Stimulated activated naive CD4-positive, alpha-beta T cell (primary cell): ENCODE measurements around the gene POLE.

Experiments used
- DNase-seq, 6 experiments: peaks; one replicate each; lab custom pipeline; 2025; lab: John Stamatoyannopoulos, UW

Gene POLE, protein sequence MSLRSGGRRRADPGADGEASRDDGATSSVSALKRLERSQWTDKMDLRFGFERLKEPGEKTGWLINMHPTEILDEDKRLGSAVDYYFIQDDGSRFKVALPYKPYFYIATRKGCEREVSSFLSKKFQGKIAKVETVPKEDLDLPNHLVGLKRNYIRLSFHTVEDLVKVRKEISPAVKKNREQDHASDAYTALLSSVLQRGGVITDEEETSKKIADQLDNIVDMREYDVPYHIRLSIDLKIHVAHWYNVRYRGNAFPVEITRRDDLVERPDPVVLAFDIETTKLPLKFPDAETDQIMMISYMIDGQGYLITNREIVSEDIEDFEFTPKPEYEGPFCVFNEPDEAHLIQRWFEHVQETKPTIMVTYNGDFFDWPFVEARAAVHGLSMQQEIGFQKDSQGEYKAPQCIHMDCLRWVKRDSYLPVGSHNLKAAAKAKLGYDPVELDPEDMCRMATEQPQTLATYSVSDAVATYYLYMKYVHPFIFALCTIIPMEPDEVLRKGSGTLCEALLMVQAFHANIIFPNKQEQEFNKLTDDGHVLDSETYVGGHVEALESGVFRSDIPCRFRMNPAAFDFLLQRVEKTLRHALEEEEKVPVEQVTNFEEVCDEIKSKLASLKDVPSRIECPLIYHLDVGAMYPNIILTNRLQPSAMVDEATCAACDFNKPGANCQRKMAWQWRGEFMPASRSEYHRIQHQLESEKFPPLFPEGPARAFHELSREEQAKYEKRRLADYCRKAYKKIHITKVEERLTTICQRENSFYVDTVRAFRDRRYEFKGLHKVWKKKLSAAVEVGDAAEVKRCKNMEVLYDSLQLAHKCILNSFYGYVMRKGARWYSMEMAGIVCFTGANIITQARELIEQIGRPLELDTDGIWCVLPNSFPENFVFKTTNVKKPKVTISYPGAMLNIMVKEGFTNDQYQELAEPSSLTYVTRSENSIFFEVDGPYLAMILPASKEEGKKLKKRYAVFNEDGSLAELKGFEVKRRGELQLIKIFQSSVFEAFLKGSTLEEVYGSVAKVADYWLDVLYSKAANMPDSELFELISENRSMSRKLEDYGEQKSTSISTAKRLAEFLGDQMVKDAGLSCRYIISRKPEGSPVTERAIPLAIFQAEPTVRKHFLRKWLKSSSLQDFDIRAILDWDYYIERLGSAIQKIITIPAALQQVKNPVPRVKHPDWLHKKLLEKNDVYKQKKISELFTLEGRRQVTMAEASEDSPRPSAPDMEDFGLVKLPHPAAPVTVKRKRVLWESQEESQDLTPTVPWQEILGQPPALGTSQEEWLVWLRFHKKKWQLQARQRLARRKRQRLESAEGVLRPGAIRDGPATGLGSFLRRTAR (N-terminal part only)

DNA sequence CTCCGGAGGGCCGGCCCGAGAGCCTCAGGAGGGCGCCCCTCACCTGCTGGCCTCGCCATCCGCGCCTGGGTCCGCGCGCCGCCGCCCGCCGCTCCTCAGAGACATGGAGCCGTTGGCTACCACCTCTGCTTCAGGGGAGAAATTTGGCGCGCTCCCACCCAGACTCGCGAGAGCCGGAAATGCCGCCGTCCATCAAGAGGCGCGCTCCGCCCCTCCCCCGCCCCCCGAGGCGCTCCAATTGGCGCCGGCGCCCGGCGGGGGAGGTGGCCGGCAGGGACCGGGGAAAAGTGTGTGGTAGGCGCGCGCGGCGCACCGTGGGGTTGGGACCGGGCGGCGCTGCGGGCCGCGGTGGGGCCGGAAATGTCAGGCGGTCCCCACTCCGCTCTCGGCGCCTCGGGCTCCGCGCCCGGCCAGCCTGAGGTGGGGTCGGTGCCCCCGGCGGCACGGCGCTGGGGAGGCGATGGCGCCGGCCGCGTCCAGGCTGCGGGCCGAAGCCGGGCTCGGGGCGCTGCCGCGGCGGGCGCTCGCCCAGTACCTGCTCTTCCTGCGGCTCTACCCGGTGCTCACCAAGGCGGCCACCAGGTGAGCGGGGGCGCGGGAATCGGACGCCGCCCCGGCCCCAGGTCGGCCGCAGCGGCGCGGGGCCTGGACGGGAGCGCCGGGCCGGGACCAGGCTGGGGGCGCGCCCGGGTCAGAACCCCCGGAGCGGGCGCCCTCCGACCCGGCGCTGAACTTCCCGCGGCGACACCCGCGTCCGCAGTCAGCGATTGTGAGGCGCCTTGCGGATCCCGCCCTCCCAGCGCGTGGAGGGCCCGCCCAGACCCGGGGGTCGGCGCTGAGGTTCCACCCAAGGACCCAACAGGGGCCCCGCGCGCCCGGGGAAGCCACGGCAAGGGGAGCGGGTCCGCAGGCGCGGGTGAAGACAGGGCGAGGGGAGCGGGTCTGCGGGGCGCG, at the start of gene POLE, which contains the start of gene PXMP2:
POLE (minus strand) TSS at position 132 of the 954 bp plus-strand sequence; CDS start at position 105, 27 bp downstream.
PXMP2 (plus strand) TSS at position 377 of the 954 bp plus-strand sequence; CDS start at position 461, 84 bp downstream.
- peak; percentile 83 to 94 (median 88) for DNase-seq

DNA sequence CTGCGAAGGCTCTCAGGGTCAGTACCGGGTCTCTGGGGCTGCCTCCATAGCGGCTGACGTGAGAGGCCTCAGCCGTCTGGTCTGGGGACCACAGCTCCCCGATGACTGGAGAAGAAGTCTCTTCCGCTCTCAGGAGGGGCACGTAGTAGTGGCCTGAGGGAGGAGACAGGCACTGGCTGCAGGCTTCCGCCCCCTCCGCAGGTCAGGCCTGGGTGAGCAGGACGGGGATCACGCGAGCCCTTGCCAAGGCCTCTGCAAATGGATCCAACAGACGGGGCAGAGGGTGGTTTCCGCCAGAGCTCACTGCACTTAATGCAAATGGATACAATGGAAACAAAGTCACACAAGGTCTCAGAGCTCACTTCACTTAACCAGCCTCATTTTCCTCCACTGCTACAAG, 49.8 kb upstream of the POLE start:
- DNase-seq = no peak

DNA sequence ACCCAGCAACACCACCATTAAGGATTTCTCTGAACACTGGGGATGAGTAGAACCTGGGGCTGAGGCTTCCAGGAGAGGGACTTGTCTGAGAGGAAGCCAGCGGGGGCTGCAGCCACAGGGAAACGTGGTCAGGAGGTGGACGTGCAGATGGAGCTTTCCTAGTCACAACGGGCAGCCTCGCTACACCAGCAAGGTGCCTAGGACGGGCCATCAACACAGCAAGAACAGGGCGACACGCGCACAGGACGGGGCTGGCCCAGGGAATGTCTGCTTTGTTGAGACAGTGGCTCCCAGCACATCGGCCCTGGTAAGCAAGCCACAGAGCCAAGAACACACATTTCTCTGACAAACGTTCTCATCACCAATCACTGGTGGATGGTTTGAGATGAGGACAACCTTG, 49.2 kb upstream of the POLE start:
- DNase-seq = no peak

DNA sequence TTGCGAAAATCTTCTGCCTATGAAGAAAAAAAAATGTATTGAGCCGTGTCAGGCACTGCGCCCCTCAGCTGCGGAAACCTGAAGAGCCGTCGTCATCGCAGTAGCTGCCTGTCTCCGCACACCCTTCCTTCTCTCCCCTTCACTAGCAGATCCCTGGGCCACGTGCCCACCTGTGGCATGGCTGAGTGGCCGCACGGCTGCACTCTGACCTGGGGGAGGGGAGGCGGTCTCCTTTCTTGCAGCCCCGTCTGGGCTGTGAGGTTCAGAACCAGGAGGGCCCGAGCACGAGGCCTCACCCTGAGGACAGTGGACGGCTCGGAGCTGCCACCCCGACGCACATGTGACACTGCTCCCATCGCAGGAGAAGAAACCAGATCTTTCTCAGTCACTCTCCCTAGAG, 48.4 kb upstream of the POLE start:
- DNase-seq = no peak

DNA sequence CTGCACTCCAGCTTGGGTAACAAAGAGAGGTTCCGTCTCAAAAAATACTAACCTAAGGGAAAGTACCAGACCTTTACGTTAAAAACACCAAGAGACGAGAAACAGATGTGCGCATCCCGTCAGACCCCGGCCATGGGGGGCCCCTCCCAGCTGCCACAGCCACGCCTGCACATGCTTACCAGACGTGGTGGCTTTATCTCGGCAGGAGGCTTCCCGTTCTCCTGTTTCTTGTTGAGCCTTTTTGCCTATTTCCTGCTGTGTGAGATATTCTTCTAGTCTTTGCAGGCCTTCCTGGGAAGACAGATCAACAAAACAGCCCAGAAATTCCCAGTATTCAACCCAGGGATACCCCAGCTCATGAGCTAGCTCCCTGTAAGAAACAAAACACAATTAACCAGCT, 47.1 kb upstream of the POLE start:
- no peak for DNase-seq

DNA sequence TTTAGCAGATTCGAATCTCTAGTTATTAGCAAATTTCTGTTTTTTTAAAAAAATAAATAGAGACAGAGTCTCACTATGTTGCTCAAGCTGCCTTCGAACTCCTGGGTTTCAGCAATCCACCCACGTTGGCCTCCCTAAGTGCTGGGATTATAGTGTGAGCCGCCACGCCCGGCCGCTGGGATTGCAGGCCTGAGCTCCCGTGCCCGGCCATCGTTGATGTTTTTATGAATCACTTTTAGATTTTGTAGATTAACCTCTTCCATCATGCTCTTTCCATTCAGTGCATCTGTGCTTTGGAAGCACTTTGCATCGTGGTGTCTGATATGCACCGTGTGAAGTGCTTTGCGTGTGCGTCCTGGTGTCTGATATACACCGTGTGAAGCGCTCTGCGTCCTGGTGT, 44.4 kb upstream of the POLE start:
- DNase-seq = no peak

DNA sequence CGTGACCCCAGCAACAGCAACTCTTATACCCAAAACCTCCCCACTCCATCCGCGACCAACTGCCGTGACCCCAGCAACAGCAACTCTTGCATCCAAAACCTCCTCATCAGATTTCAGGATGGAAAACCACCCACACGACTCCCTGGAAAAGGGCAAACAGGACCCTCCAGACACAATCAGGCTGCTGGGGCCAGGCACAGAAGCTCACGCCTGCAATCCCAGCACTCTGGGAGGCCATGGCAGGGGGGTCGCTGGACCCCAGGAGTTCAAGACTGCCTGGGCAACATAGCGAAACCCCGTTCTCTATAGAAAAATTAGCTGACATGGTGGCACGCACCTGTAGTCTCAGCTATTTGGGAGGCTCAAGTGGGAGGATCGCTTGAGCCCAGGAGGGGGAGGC, 43.2 kb upstream of the POLE start:
- DNase-seq = no peak

DNA sequence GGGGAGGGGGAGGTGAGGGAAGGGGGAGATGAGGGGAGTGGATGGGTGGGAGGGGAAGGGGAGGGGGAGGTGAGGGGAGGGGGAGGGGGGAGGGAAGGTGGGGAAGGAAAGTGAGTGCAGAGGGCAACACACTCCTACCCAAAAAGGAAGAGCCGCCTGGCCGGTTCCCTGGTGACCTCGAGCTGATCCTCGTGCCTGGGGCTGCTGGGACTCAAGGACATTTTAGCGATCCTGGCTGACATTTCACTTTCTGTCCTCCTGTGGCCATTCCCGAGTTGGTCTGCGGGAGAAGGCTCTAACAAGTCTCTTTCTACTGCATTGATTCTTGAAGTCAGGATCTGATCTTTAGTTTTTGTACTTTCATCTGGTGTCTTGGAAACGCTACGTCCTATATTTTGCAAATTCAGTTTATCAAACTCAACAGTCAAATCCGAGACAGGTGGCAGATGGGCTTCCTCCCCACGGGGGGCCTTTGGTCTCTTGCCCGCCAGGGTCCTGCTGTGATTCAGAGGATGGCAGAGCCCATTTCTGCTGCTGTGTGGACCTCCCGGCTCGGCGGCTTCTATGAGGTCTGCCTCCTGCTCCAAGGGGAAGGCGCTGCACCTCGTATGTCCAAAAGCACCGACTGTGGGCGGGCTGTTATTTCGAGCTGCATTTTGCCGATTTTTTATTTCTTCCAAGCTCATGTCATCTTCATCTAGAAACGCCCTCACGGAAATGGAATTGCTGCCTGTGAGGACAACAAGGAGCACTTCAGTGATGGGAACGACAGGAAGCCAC, 42.6 kb upstream of the POLE start:
- DNase-seq = no peak

DNA sequence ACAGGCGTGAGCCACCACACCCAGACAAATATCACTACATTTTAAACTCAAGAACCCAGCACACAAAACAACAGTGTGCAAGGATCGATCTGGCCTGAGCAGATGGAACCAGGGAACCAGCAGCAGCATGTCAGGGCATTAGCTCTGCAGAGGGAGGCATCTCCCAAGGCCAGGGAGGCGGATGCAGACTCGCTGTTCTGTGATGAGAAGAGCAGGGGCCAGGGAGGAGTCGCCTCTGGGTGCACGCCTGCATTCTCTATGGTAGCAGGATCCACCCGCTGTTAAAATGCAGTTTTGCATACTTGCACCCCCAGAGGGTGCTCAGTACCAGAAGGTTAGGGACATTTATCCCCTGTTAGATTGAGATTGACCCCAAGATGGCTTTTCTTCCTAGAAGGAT, 41.4 kb upstream of the POLE start:
- DNase-seq = no peak

DNA sequence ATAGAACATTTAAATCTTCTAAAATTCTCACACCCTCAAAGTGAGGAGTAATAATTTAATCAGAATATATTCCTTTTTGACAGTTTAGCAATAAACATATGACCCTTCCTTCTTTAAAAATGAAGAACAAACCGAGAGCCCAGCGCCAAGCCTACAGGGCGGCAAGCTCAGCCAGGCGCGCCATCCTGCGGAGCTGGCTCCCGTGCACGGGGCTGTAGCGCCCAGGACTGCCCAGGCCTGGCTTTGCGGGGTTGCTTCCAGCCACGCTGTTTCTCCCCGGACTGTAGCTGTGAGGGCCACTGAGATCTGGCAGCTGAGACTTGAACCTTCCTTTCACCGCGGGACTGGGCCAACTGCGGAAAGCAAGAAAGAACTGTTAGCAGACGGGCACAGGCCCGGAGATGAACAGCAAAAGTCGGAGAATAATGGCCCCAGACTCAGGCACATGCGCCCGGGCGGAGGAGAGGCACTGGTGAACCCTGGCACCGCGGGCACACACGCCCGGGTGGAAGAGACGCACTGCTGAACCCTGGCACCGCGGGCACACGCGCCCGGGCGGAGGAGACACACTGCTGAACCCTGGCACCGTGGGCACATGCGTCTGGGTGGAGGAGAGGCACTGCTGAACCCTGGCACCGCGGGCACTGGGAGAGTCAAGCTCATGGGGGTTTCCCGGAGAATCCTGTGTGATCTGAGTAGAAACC, 40.1 kb upstream of the POLE start:
- DNase-seq = no peak

DNA sequence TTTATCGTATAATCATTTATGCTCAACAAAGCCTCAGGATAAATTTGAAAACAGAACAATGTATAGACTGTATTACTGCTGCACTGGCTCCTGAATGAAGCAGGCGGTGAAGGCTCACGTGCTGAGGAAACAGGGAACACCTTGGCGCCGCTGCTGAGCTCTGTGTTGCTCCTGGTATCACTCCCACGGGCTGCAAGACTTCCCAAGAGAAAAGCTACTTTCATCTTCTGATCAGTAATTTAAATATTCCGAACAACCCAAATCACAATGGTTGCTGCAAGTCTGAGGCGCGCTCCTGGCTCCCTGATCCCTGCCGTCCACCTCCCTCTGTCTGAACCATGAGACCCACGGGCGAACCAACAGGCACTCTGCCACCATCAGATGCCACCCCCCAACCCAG, 39.2 kb upstream of the POLE start:
- DNase-seq = no peak

DNA sequence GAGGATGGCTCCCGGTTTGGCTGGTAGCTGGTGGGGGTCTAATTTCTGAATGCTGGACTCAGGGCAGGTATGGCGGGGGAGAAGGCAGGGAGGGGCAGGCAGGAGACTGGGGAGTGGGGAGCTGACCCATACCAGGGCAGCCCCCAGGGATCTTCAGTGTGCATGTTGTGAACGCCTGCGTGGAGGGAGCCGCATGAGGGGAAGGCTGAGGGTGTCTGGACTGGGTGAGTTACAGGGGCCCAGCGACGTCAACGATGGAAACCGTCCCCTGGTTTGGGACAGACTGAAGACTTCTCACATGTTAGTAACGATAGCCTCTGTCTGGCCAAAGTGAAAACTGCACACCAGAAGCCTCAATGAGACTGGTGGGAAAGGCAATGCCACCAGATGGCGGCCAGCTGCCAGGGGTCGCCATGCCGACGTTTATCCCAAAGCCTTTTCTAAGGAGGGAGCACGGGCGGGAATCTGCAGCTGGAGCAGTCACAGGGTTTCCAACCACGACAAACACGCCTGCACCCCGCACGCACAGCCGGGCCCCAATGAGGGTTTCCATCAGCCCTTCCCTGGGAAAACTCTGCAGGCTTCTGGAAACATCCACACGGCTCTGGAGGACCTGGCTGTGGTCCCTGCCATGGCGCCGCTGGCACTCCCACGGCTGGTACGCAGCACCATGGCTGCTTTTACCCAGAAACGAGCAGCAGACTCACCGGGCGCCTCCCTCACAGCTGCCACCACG, 37.5 kb upstream of the POLE start:
- DNase-seq = no peak

DNA sequence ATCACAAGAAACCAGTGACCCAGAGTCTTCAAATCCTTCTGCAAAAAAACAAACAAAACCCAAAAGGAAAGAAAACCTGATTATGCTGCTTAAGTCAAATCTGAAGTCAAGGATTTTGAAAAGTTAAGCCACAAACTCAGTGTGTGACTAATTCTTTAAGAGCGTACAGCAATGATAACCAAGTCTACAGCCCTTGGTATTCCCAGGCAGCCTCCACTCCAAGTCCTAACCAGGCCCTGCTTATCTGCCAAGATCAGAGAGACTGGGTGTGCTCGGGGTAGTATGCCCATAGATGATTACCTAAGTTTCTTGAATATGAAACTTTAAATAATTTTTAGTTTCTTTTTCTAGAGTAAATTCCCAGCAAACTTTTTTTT, 36.6 kb upstream of the POLE start:
- DNase-seq = no peak

DNA sequence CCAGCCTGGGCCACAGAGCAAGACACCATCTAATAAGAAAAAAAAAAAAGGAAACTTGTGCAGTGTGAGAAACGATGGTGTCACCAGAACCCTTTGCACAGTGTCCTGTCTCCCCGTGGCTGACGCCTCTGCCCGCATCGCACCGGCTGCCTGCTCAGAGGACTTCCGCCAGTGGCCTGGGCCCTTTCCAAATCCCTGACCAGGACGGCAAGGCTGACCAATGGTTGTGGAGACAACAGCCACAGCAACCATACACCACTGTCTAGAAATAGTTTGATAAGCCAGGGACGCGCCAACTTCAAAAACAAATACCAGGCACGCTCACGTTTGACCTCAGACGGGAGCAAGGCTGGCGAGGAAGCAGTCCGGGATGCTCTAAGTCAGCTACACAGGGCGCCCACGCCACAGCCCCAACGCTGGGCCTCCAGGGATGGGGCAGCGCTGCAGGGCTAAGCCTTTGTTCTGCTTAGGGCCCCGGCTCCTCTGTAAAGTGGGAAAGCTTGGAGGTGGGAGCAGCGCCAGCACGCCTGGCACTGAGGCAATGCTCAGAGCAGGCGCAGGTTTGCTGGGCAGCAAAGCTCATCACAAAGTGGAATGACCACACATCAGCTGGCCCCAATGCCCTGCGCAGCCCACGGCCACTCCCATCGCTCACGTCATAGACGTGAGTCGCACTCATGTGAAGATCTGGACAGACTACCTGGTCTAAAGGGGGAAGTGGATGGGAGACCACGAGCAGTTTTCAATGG, 36.0 kb upstream of the POLE start:
- no peak for DNase-seq

DNA sequence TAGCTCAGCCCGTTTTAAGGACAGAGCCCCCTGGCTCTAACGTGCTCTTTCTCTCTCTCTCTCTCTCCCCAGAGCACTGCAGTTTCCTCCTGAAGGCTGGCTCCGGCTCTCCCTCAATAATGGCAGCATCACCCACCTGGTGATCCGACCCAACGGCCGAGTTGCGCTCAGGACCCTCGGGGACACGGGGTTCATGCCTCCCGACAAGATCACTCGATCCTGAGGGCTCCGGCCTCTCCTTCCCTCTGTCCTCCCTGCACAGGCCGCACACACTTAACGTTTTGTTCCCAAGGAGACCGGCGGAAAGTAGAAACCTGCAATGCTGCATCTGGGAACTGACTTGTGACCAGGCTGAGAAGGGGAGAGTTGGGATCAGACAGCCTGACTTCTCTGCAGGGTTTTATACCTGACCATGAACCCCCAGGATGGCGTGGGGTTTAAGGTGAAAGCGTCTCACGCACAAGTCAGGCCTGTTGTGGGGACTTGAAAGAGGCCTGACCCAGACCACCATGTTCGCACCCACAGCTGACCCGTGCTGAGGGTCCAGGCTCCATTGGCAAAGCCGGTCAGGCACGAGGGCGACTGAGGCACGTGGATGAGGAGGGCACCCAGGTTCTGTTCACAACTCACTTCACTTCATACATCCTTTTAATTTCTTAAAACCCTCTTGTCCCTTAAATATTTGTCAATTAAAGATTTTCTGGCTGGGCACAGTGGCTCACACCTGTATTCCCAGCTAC, 33.6 kb upstream of the POLE start:
- no peak for DNase-seq

DNA sequence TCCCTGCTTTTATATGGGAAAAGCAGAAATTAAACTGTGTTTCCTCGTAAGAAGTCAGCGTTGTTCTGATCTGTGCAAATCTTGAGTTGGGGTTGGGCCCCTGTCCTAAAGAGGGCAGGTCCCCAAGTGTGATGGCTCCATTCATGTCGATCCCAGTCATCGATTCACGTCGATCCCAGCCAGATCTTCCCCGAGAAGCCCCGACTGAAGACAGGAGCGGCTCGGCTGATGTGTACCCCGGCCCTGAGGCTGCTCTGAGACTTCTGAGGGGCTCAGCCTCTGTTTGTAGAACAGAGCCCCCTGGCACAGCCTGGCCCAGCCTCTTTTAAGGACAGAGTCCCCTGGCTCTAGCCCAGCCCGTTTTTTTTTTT, 32.8 kb upstream of the POLE start:
- DNase-seq = no peak

DNA sequence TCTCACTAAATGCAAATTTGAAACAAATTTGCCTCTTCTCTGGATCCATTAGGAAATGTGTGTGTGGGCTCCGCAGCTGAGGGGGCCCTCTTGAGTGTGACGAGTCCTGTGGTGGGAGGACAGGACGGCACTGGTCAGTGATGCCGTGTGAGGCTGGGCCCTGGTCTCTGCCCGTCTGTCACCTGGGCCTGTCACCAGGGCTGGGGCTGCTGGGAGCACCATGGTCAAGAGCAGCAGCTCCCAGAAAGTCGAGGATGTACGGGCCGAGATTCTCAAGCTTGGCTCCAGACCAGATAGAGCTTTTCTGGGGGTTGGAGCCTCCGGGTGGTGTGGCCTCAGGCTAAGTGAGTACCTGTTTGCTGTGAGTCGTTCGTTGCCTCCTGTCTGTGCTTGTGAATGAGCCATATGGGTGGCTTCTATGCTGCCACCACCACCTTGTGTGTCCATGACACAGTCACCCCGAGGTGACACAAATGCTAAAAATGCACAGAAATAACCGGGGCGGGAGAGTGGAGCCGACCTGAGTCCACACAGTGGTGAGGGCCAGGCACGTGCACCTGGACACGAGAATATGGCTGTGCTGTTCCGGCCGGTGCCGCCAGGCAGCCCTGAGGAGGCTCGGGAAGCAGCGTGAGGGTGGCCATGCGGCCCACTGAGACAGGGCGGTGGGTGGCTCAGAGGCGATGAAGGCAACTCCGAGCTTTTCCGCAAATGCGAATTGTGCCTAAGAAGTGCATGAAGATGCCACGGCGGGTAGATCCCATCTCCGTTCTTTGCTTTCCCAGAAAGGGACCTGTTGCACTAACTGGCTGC, 32.2 kb upstream of the POLE start:
- DNase-seq = no peak
